ENCODE data around the gene XPA.

XPA gene

GRCh38 chr9:97628668-97629067 lies 68.5 kb downstream of the XPA start:
- 0 out of 2 replicates have a peak, but pooled peaks cover 5% of the 10 kb centered on the region for H3F3A ChIP-seq (ENCODE audit: insufficient read depth)
- no peak overlapping the region for H3K4me2 ChIP-seq (ENCODE audit: low read depth, low read length, poor library complexity, severe bottlenecking)
- H3K27ac ChIP-seq (ENCODE audit: low read depth, low read length), result no peak overlapping the region
- H3K36me3 ChIP-seq (ENCODE audit: low read length), result peaks cover 25% of the 10 kb centered on the region
- H3K79me2 ChIP-seq (ENCODE audit: insufficient read depth, low read length), result peaks cover 55% of the 10 kb centered on the region
- no peaks in the 10 kb centered on the region for H3K27me3 ChIP-seq (ENCODE audit: low read length)
- no peaks in the 10 kb centered on the region for H3K9me3 ChIP-seq (ENCODE audit: insufficient read depth, low read length)
- H4K20me1 ChIP-seq (ENCODE audit: low read depth, low read length), result no peaks in the 10 kb centered on the region; the same call in 1 of the 2 replicates
- H3K4me3 ChIP-seq (ENCODE audit: insufficient read depth, low read length, poor library complexity, severe bottlenecking), result no peak overlapping the region
- no peak overlapping the region for H3K9ac ChIP-seq (ENCODE audit: low read length)
- H2AFZ ChIP-seq (ENCODE audit: low read depth, low read length, severe bottlenecking), result no peak overlapping the region
- H3K9me2 ChIP-seq (replicated peaks; ENCODE audit: insufficient read depth, low read length), result no peaks in the 10 kb centered on the region
- TF ChIP-seq CTCF (IDR thresholded peaks at IDR 0.05; ENCODE audit: insufficient read depth, low read length, poor library complexity, severe bottlenecking) (no peak), EZH2phosphoT487 (conservative IDR thresholded peaks at IDR 0.05; ENCODE audit: low read length) (no peak)

- Histone ChIP-seq H3K9me2 (replicated peaks; ENCODE audit: insufficient read depth, low read length) (no peaks in the 10 kb centered on the region), H3K9ac (ENCODE audit: low read length) (no peak overlapping the region), H2AFZ (ENCODE audit: low read depth, low read length, severe bottlenecking) (no peak overlapping the region), H3K4me3 (ENCODE audit: insufficient read depth, low read length, poor library complexity, severe bottlenecking) (no peak overlapping the region), H4K20me1 (ENCODE audit: low read depth, low read length) (no peaks in the 10 kb centered on the region; the same call in 1 of the 2 replicates), H3F3A (ENCODE audit: insufficient read depth) (0 out of 2 replicates have a peak, but pooled peaks cover 5% of the 10 kb centered on the region), H3K4me2 (ENCODE audit: low read depth, low read length, poor library complexity, severe bottlenecking) (no peak overlapping the region), H3K36me3 (ENCODE audit: low read length) (peaks cover 25% of the 10 kb centered on the region), H3K27me3 (ENCODE audit: low read length) (no peaks in the 10 kb centered on the region), H3K9me3 (ENCODE audit: insufficient read depth, low read length) (no peaks in the 10 kb centered on the region), H3K79me2 (ENCODE audit: insufficient read depth, low read length) (peaks cover 53% of the 10 kb centered on the region), H3K27ac (ENCODE audit: low read depth, low read length) (no peak overlapping the region)
- TF ChIP-seq EZH2phosphoT487 (conservative IDR thresholded peaks at IDR 0.05; ENCODE audit: low read length) (no peak), CTCF (IDR thresholded peaks at IDR 0.05; ENCODE audit: insufficient read depth, low read length, poor library complexity, severe bottlenecking) (no peak)
These were observed 69.5 kb downstream of the XPA start for GRCh38 chr9:97627624-97628023.

GRCh38 chr9:97625620-97626019 lies 71.5 kb downstream of the XPA start:
- H3K9me2 ChIP-seq (replicated peaks; ENCODE audit: insufficient read depth, low read length), result no peaks in the 10 kb centered on the region
- no peaks in the 10 kb centered on the region; the same call in 1 of the 2 replicates for H4K20me1 ChIP-seq (ENCODE audit: low read depth, low read length)
- peaks cover 33% of the 10 kb centered on the region for H3K79me2 ChIP-seq (ENCODE audit: insufficient read depth, low read length)
- H3K9ac ChIP-seq (ENCODE audit: low read length), result no peak overlapping the region
- H3K27me3 ChIP-seq (ENCODE audit: low read length), result no peaks in the 10 kb centered on the region
- H3K27ac ChIP-seq (ENCODE audit: low read depth, low read length), result no peak overlapping the region
- peaks cover 25% of the 10 kb centered on the region for H3K36me3 ChIP-seq (ENCODE audit: low read length)
- TF ChIP-seq CTCF (IDR thresholded peaks at IDR 0.05; ENCODE audit: insufficient read depth, low read length, poor library complexity, severe bottlenecking), result no peak
- no peak for TF ChIP-seq EZH2phosphoT487 (conservative IDR thresholded peaks at IDR 0.05; ENCODE audit: low read length)
- no peaks in the 10 kb centered on the region for H3K9me3 ChIP-seq (ENCODE audit: insufficient read depth, low read length)
- H3K4me3 ChIP-seq (ENCODE audit: insufficient read depth, low read length, poor library complexity, severe bottlenecking), result no peak overlapping the region
- H3F3A ChIP-seq (ENCODE audit: insufficient read depth), result 0 out of 2 replicates have a peak, but pooled peaks cover 5% of the 10 kb centered on the region
- H3K4me2 ChIP-seq (ENCODE audit: low read depth, low read length, poor library complexity, severe bottlenecking), result no peak overlapping the region
- H2AFZ ChIP-seq (ENCODE audit: low read depth, low read length, severe bottlenecking), result no peak overlapping the region
